ENCODE data around the gene SMAD4. TPM values are rescaled to one million over a fixed set of nuclear protein-coding genes. Genes with fewer than 3 reads are reported as not detected.

Gene SMAD4
- total and polyA plus RNA-seq, 2 donors (not counting 1 experiment from before 2014, with no cell fraction given): 34.8 to 136 TPM

GRCh38 chr18:51123481-51123880 lies 93.5 kb downstream of the SMAD4 start:
- H3K9ac ChIP-seq (ENCODE audit: low read length): no peak overlapping the region
- no peak overlapping the region for H2AFZ ChIP-seq (ENCODE audit: insufficient read depth, low read depth, low read length, poor library complexity, severe bottlenecking)
- DNase-seq (no peak), ATAC-seq (ENCODE audit: low read depth) (no peak)
- no peaks in the 10 kb centered on the region for H3K79me2 ChIP-seq (ENCODE audit: control insufficient read depth, insufficient read depth, low read length)
- no peak overlapping the region for H3K4me2 ChIP-seq (replicated peaks; ENCODE audit: low read depth, low read length, poor library complexity, severe bottlenecking)
- 92% methylated on average over 9 of the region's 10 CpGs for WGBS (ENCODE audit: insufficient coverage)
- H3K4me3 ChIP-seq (ENCODE audit: control extremely low read depth in 1 of 5, extremely low read depth in 1 of 5, insufficient read depth in 1 of 5, low read depth in 2 of 5, low read length in 4 of 5): no peak overlapping the region
- no peaks in the 10 kb centered on the region for H3K27me3 ChIP-seq (replicated peaks in 1 of 4; ENCODE audit: control extremely low read depth in 1 of 4, control insufficient read depth in 3 of 4, insufficient read depth in 4 of 4, low read length in 3 of 4)
- H4K20me1 ChIP-seq (ENCODE audit: control insufficient read depth, insufficient read depth, low read length, poor library complexity, severe bottlenecking): no peaks in the 10 kb centered on the region
- Mint-ChIP-seq H3K27ac (no peak overlapping the region), H3K27me3 (no peaks in the 10 kb centered on the region), H3K4me3 (no peak overlapping the region), H3K4me1 (no peaks in the 10 kb centered on the region), H3K9me3 (ENCODE audit: insufficient read depth) (peaks cover 5% of the 10 kb centered on the region)
- H3K36me3 ChIP-seq (replicated peaks in 1 of 2; ENCODE audit: control extremely low read depth in 1 of 2, control insufficient read depth in 1 of 2, extremely low read depth in 1 of 2, insufficient read depth in 2 of 2, low read length in 1 of 2): no peaks in the 10 kb centered on the region
- CTCF ChIA-PET: interaction anchor here (0.6 kb wide), 1 partner anchor 14 kb away, joined by 3 read pairs; no protein-coding TSS in a partner anchor
- intact Hi-C loops (cut with micrococcal nuclease): no loop called here
- H3K4me1 ChIP-seq (ENCODE audit: control insufficient read depth in 2 of 2, insufficient read depth in 2 of 2, low read length in 2 of 2): no peaks in the 10 kb centered on the region
- TF ChIP-seq EZH2 (IDR thresholded peaks at IDR 0.05; ENCODE audit: borderline replicate concordance, insufficient read depth, low read depth, low read length, poor library complexity, severe bottlenecking) (no peak), CTCF (IDR thresholded peaks at IDR 0.05) (no peak)
- H3K27ac ChIP-seq (ENCODE audit: low read length in 2 of 2): no peak overlapping the region
- POLR2A ChIA-PET: no interaction called here
- H3K9me3 ChIP-seq (ENCODE audit: control extremely low read depth in 1 of 3, control insufficient read depth in 2 of 3, insufficient read depth in 1 of 3, low read length in 2 of 3): peaks cover 0 to 5% (median 0%) of the 10 kb centered on the region in 3 donors

GRCh38 chr18:51123936-51124486 lies 94.0 kb downstream of the SMAD4 start:
- Histone ChIP-seq H3K4me2 (replicated peaks; ENCODE audit: low read depth, low read length, poor library complexity, severe bottlenecking) (no peak overlapping the region), H4K20me1 (ENCODE audit: control insufficient read depth, insufficient read depth, low read length, poor library complexity, severe bottlenecking) (no peaks in the 10 kb centered on the region), H3K79me2 (ENCODE audit: control insufficient read depth, insufficient read depth, low read length) (no peaks in the 10 kb centered on the region), H3K4me3 (ENCODE audit: control extremely low read depth in 1 of 5, extremely low read depth in 1 of 5, insufficient read depth in 1 of 5, low read depth in 2 of 5, low read length in 4 of 5) (no peak overlapping the region), H3K27ac (ENCODE audit: low read length in 2 of 2) (no peak overlapping the region), H2AFZ (ENCODE audit: insufficient read depth, low read depth, low read length, poor library complexity, severe bottlenecking) (no peak overlapping the region), H3K36me3 (replicated peaks in 1 of 2; ENCODE audit: control extremely low read depth in 1 of 2, control insufficient read depth in 1 of 2, extremely low read depth in 1 of 2, insufficient read depth in 2 of 2, low read length in 1 of 2) (no peaks in the 10 kb centered on the region), H3K9ac (ENCODE audit: low read length) (no peak overlapping the region), H3K4me1 (ENCODE audit: control insufficient read depth in 2 of 2, insufficient read depth in 2 of 2, low read length in 2 of 2) (no peaks in the 10 kb centered on the region), H3K27me3 (replicated peaks in 1 of 4; ENCODE audit: control extremely low read depth in 1 of 4, control insufficient read depth in 3 of 4, insufficient read depth in 4 of 4, low read length in 3 of 4) (no peaks in the 10 kb centered on the region), H3K9me3 (ENCODE audit: control extremely low read depth in 1 of 3, control insufficient read depth in 2 of 3, insufficient read depth in 1 of 3, low read length in 2 of 3) (peaks cover 0 to 5% (median 0%) of the 10 kb centered on the region in 3 donors)
- 84% methylated on average over 10 of the region's 10 CpGs for WGBS (ENCODE audit: insufficient coverage)
- TF ChIP-seq EZH2 (IDR thresholded peaks at IDR 0.05; ENCODE audit: borderline replicate concordance, insufficient read depth, low read depth, low read length, poor library complexity, severe bottlenecking) (no peak), CTCF (IDR thresholded peaks at IDR 0.05) (no peak)
- no peak overlapping the region for H3K4me3 Mint-ChIP-seq
- CTCF ChIA-PET: interaction anchor here (0.6 to 1.2 kb wide), 2 partner anchors 14 to 15 kb away, joined by 3 read pairs; no protein-coding TSS in a partner anchor
- no peaks in the 10 kb centered on the region for H3K4me1 Mint-ChIP-seq
- POLR2A ChIA-PET: no interaction called here
- peaks cover 5% of the 10 kb centered on the region for H3K9me3 Mint-ChIP-seq (ENCODE audit: insufficient read depth)
- H3K27ac Mint-ChIP-seq: no peak overlapping the region
- no peak for ATAC-seq (ENCODE audit: low read depth)
- H3K27me3 Mint-ChIP-seq: no peaks in the 10 kb centered on the region
- DNase-seq: no peak
- intact Hi-C loops (cut with micrococcal nuclease): no loop called here
